ENCODE results near the gene LAMB4. TPM values are rescaled to one million over a fixed set of nuclear protein-coding genes. Genes with fewer than 3 reads are reported as not detected.

The LAMB4 gene
- total RNA-seq, 4 donors from 2014 or later, result 2.0 to 28.2 (median 8.8) TPM

GRCh38 chr7:107975394-107976013 is 154.7 kb downstream of the LAMB4 start:
- 91 to 93% methylated on average over 13 of the region's 13 CpGs for WGBS, 2 donors
- H3K4me1 ChIP-seq, result peaks cover 12 to 51% (median 33%) of the 10 kb centered on the region in 3 donors
- H3K9me3 ChIP-seq, result no peaks in the 10 kb centered on the region
- no peaks in the 10 kb centered on the region for H3K27me3 ChIP-seq
- H3K36me3 ChIP-seq, result peaks cover 0 to 64% (median 3%) of the 10 kb centered on the region in 3 donors
- DNase-seq, result no peak
- intact Hi-C loops (cut with DNase I), result no loop called here
- TF ChIP-seq POLR2A (IDR thresholded peaks at IDR 0.05) (no peak), CTCF (IDR thresholded peaks at IDR 0.05) (no peak)
- no peak overlapping the region for H3K27ac ChIP-seq
- H3K4me3 ChIP-seq, result no peak overlapping the region

GRCh38 chr7:107973861-107974260 is 156.3 kb downstream of the LAMB4 start:
- no peak for DNase-seq
- Histone ChIP-seq H3K36me3 (peaks cover 0 to 49% (median 3%) of the 10 kb centered on the region in 3 donors), H3K9me3 (no peaks in the 10 kb centered on the region), H3K4me1 (peaks cover 12 to 57% (median 38%) of the 10 kb centered on the region in 3 donors), H3K4me3 (no peak overlapping the region), H3K27me3 (no peaks in the 10 kb centered on the region), H3K27ac (peak overlapping the region; percentile 38 to 86 (median 80))
- intact Hi-C loops (cut with DNase I), result no loop called here
- no peak for TF ChIP-seq POLR2A (IDR thresholded peaks at IDR 0.05)
- TF ChIP-seq CTCF (IDR thresholded peaks at IDR 0.05), result no peak

Small RNAs within 50 kb of the gene (small RNA-seq; reads per million reads assigned to genes)
- 0 reads per million in 4 donors for gene RF00012

Other genes starting within 250 kb of the LAMB4 start
- 100 to 1,000 TPM in 1 of 4 donors, 10 to 100 TPM in 3; 48.6 to 132 (median 72.7) TPM for gene DLD, start 239.2 kb downstream of the LAMB4 start, total RNA-seq
- gene LAMB1, start 127.2 kb downstream of the LAMB4 start, total RNA-seq, result 100 to 1,000 TPM in 1 of 4 donors, 10 to 100 TPM in 3; 22.5 to 101 (median 32.5) TPM